ENCODE data around the gene LYSMD3. TPM values are rescaled to one million over a fixed set of nuclear protein-coding genes. Genes with fewer than 3 reads are reported as not detected.
"Not testable (repeated sequence)": the region's sequence is repeated elsewhere in the genome, so short reads cannot be mapped to it uniquely, and the experiment has no call there.

Gene LYSMD3
- 5.7 and 9.5 TPM in 2 replicates for total RNA-seq (2014; rRNA removed; shearing (Covaris generic))
- 14.3 and 14.8 TPM in 2 replicates for total RNA-seq (2022)
- Bru-seq, nascent RNA = percentile 81 among the genes with signal in this experiment
- BruChase-seq, experiment 1, labeled RNA remaining after a 6-hour chase = percentile 71 among the genes with signal in this experiment
- BruChase-seq, experiment 2, labeled RNA remaining after a 2-hour chase = percentile 96 among the genes with signal in this experiment
- long read RNA-seq, full-length matches to known transcripts = 30 of 52 reads
- long read RNA-seq, partial matches to known transcripts = 3 of 52 reads
- long read RNA-seq, other reads (novel, unspliced or antisense) = 19 of 52 reads

GRCh38 chr5:90529194-90529938, at the start of gene LYSMD3:
Gene LYSMD3 (minus strand): TSS chr5:90529584. CDS start chr5:90525289, 4,295 bp downstream.
- intact Hi-C loops (cut with micrococcal nuclease; ENCODE audit: unreplicated experiment) = loop anchor here (1.0 to 5.0 kb wide), 3 partner anchors 55 to 1867 kb away; partner anchors contain the start of genes ARRDC3, MBLAC2 and POLR3G
- H3K4me2 ChIP-seq (ENCODE audit: low read length) = peak within 1 kb of the TSS; percentile 83
- H3K27ac ChIP-seq (ENCODE audit: low read depth, low read length, poor library complexity, severe bottlenecking) = peak within 1 kb of the TSS; percentile 57
- H3K36me3 ChIP-seq (ENCODE audit: insufficient read depth, low read length) = peaks cover 20% of the 10 kb centered on the region
- peak within 1 kb of the TSS; percentile 93 for H3K4me3 ChIP-seq (ENCODE audit: low read depth, low read length, poor library complexity, severe bottlenecking)
- POLR2A ChIA-PET = interaction anchor here (0.6 to 2.0 kb wide), 8 partner anchors 53 to 214 kb away, joined by 3 to 11 read pairs (median 6); partner anchors contain the start of genes CETN3, MBLAC2 and POLR3G
- TF ChIP-seq EZH2phosphoT487 (IDR thresholded peaks at IDR 0.05; ENCODE audit: borderline replicate concordance, low read depth, low read length) (no peak), CTCF (conservative IDR thresholded peaks at IDR 0.05; ENCODE audit: low read length) (no peak)
- 0 out of 2 replicates have a peak, but pooled peaks cover 17% of the 10 kb centered on the region for H4K20me1 ChIP-seq (ENCODE audit: insufficient read depth, low read length)
- H3K4me1 ChIP-seq (ENCODE audit: insufficient read depth, low read length, poor library complexity, severe bottlenecking) = peaks cover 30% of the 10 kb centered on the region
- BruUV-seq (replicated peaks) = no TSS peak
- no peaks in the 10 kb centered on the region for H3K9me3 ChIP-seq (ENCODE audit: low read length)
- peak; percentile 97 for DNase-seq (ENCODE audit: low spot score)
- peak within 1 kb of the TSS; percentile 97 for H2AFZ ChIP-seq (ENCODE audit: low read length)
- H3K79me2 ChIP-seq (ENCODE audit: insufficient read depth, low read depth, low read length) = peaks cover 35% of the 10 kb centered on the region
- H3K9me2 ChIP-seq (ENCODE audit: insufficient read depth, low read length) = no peaks in the 10 kb centered on the region
- CTCF ChIA-PET (ENCODE audit: unreplicated experiment) = interaction anchor here (0.6 to 1.2 kb wide), 3 partner anchors 30 to 119 kb away, joined by 3 read pairs; no protein-coding TSS in a partner anchor

- CTCF ChIA-PET (ENCODE audit: unreplicated experiment); H3K9me2 ChIP-seq (ENCODE audit: insufficient read depth, low read length); intact Hi-C loops (cut with micrococcal nuclease; ENCODE audit: unreplicated experiment); H3K79me2 ChIP-seq (ENCODE audit: insufficient read depth, low read depth, low read length); H3K4me2 ChIP-seq (ENCODE audit: low read length); DNase-seq (ENCODE audit: low spot score); H4K20me1 ChIP-seq (ENCODE audit: insufficient read depth, low read length); H3K27ac ChIP-seq (ENCODE audit: low read depth, low read length, poor library complexity, severe bottlenecking); H3K9me3 ChIP-seq (ENCODE audit: low read length); POLR2A ChIA-PET; H2AFZ ChIP-seq (ENCODE audit: low read length); BruUV-seq (replicated peaks); H3K4me3 ChIP-seq (ENCODE audit: low read depth, low read length, poor library complexity, severe bottlenecking); H3K4me1 ChIP-seq (ENCODE audit: insufficient read depth, low read length, poor library complexity, severe bottlenecking); H3K36me3 ChIP-seq (ENCODE audit: insufficient read depth, low read length): not testable (repeated sequence)
Observed at GRCh38 chr5:90576566-90576965, 47.2 kb upstream of the LYSMD3 start.

- Histone ChIP-seq H4K20me1 (ENCODE audit: insufficient read depth, low read length) (no peaks in the 10 kb centered on the region), H3K9me2 (ENCODE audit: insufficient read depth, low read length) (no peaks in the 10 kb centered on the region), H3K4me1 (ENCODE audit: insufficient read depth, low read length, poor library complexity, severe bottlenecking) (no peaks in the 10 kb centered on the region), H3K36me3 (ENCODE audit: insufficient read depth, low read length) (no peaks in the 10 kb centered on the region), H3K27ac (ENCODE audit: low read depth, low read length, poor library complexity, severe bottlenecking) (no peak overlapping the region), H3K4me2 (ENCODE audit: low read length) (no peak overlapping the region), H2AFZ (ENCODE audit: low read length) (no peak overlapping the region), H3K4me3 (ENCODE audit: low read depth, low read length, poor library complexity, severe bottlenecking) (no peak overlapping the region), H3K9me3 (ENCODE audit: low read length) (no peaks in the 10 kb centered on the region), H3K79me2 (ENCODE audit: insufficient read depth, low read depth, low read length) (no peaks in the 10 kb centered on the region)
- BruUV-seq (replicated peaks) = no TSS peak
- ChIA-PET CTCF (ENCODE audit: unreplicated experiment) (no interaction called here), POLR2A (no interaction called here)
- intact Hi-C loops (cut with micrococcal nuclease; ENCODE audit: unreplicated experiment) = no loop called here
- TF ChIP-seq CTCF (conservative IDR thresholded peaks at IDR 0.05; ENCODE audit: low read length) (no peak), EZH2phosphoT487 (IDR thresholded peaks at IDR 0.05; ENCODE audit: borderline replicate concordance, low read depth, low read length) (no peak)
- DNase-seq (ENCODE audit: low spot score) = no peak
Observed at GRCh38 chr5:90575712-90576111, 46.3 kb upstream of the LYSMD3 start.

Data from OCI-LY7 (cell line).